T-helper 22 cell (primary cell): ENCODE measurements around the gene ZCWPW1.

Experiments
- DNase-seq: peaks from one replicate; pipeline ENCODE4 v3.0.0-alpha.2; 2020; ENCODE audit warnings: low read depth

The ZCWPW1 gene, protein sequence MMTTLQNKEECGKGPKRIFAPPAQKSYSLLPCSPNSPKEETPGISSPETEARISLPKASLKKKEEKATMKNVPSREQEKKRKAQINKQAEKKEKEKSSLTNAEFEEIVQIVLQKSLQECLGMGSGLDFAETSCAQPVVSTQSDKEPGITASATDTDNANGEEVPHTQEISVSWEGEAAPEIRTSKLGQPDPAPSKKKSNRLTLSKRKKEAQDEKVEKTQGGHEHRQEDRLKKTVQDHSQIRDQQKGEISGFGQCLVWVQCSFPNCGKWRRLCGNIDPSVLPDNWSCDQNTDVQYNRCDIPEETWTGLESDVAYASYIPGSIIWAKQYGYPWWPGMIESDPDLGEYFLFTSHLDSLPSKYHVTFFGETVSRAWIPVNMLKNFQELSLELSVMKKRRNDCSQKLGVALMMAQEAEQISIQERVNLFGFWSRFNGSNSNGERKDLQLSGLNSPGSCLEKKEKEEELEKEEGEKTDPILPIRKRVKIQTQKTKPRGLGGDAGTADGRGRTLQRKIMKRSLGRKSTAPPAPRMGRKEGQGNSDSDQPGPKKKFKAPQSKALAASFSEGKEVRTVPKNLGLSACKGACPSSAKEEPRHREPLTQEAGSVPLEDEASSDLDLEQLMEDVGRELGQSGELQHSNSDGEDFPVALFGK

DNA sequence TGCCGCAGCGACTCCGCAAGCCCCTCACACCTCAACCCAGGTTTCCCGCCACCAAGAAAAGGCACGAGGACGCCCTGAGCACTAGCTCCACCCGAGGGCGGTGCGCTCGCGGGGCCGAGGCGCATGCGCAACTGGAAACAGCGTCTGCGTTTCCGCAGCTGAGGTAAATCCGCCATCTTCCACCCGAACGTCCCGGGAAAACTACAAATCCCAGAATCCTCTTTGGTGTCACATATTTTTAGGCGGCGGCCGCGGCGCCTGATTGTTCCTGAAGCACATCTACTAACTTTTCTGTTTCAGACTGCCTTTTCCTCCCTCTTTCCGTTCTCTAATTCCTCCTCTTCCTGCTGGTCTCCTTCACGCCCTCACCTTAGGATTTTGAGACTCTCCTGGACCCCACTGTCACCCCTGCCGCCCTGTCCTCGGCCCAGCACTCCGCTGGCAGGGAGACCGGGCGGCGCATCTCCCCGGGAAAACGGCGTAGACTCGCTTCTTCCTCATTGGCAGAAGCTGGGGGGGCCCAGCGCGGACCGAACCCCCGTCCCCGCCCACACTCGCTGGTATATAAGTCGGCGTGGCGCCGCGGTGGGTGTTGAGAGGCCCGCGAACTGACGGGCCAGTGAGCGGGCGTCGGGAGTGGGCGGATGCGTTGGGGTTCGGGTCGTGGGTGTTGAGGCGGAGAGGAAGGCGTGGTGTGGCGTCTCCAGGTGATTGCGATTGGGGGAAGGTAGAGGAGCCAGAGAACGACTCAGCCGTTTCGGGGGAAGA, at the start of gene ZCWPW1:
TSS of gene ZCWPW1 (minus strand) at position 505 of the 768 bp plus-strand sequence. CDS start 8,054 bp downstream, outside the sequence.
- DNase-seq = peak; percentile 93

DNA sequence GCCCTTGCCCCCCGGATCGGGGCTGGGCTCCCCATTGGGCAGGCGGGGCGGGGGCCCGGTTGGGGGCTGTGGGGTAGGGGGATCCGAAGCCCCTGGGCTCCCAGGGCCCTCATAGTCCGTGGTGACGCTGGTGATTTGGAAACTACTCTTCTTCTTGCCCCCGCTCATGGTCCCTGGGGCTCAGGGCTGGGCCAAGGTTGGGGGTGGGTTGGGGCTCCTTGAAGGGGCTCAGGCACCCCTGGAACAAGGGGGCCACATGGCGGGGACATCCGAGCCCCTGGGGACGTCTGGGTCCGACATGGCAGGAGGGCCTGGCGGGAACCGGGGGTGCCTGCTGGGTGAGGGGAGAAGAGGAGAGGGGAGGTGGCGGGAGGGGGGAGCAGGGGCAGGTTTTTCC, 49.4 kb upstream of the ZCWPW1 start:
- no peak for DNase-seq

GRCh38 chr7:100476903-100477870, 48.7 kb upstream of the ZCWPW1 start:
- no peak for DNase-seq

DNA sequence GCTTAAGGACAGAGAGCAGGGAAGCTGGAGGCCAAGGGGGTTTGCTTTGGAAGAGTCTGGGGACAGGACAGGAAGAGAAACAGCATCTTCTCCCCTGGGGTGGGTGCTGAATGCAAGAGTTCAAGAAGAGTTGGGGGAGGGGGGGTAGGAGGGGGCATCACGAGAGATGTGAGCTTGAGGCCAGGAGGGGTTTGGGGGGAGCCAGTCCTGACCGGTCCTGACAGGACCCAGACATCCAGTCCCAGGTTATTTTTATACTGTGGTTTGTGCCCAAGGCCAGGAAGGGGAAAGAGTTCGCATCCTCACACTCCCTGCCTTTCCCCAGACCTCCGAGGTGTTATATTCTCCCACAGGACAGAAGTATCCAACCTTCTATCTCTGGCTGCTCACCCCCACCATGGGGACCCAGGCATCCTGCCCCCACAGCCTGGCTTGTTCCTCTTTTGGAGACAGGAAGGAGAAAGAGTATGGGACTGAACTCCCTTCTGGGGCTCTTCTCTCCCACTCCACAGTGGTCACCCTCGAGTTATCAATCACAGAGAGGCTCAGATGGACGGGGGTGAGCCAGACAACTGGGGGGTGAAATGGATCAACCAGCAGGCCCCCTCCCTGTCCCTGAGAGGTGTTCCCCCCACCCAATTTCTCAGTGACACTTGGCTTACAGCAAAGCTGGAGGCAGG, 47.7 kb upstream of the ZCWPW1 start:
- no peak for DNase-seq

GRCh38 chr7:100475549-100475948, 47.0 kb upstream of the ZCWPW1 start:
- DNase-seq = no peak

GRCh38 chr7:100472854-100473499, 44.5 kb upstream of the ZCWPW1 start:
- no peak for DNase-seq

DNA sequence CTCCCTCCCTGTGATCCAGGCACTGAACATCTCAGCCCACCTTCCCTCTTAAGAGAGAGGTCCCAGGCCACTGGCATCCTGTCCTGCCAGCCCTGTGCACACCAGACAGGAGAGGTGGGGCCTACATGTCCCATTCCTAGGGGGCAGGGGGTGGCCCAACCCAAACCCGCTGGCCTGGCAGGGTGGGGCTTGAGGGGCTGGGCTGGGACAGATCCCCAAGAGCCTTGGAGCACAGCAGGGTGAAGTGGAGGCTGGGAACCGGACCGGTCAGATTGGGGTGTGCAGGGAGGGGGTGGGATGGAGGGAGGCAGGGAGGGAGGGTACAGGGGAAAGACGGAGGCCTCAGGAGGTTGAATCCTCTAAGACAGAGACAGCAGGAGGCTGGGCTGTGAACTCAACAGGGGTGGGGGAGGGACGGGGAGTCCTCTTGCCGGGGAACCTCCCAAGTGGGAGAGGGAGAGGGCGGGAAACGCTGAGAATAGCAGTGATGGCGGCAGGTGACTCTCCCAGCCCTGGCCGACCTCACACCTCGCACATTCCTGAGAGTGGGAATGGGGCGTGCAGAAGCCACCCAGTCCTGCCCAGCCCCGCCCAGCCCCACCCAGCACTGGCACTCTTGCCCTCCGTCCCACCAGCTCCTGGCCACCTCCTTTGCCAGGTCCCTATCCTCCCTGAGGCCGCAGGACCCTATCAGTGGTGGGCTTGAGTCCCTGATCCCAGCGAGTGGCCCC, 43.8 kb upstream of the ZCWPW1 start:
- no peak for DNase-seq

DNA sequence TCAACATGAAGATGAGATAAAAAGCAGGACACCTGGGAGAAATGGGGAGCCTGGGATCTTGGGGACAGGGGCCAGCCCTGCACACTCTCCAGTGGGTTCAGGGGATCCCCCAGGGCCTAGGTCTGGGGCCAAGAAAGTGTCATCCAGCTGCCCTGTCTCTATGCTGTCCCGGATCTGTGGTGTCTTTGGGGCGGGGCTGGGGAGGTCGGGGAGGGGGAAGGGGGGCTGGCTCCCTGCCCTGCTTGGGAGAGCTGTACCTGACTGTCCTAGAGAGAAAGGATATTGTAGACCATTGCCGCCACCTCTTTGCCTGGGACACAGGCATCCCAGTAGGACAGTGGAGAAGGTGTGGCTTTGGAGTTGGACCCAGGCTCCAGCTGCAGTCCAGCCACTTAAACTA, 42.5 kb upstream of the ZCWPW1 start:
- no peak for DNase-seq

GRCh38 chr7:100469227-100470044, 40.9 kb upstream of the ZCWPW1 start:
- peak; percentile 54 for DNase-seq

- DNase-seq = no peak
These were observed 39.3 kb upstream of the ZCWPW1 start for GRCh38 chr7:100467638-100468373.

- no peak for DNase-seq
These were observed 38.4 kb upstream of the ZCWPW1 start for GRCh38 chr7:100466653-100467605.

DNA sequence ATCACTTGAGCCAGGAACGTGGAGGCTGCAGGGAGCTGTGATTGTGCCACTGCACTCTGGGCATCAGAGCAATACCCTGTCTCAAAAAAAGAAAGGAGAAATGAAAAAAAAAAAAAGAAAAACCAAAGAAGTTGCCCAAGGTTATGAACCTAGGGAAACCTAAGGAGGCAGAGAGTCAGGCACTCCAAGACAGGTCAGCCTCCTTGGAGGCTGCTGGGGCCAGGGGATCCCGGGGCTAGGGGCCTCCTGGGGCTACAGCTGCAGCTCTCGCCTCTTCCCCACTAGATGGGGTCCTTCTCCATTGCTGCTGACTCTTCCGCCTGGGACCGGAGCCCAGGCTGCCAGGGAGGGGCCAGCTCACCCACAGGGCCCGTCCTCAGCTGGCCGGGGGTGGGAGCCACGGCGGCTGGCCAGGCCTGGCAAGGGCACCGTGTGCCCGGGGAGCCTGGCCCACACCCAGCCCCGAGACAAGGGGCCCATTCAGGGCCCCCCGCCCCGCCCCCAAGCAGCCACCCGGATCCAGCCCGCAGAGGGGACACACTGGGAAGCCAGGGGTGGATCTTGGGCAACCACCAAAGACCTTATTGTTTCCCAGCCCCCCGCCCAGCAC, 37.3 kb upstream of the ZCWPW1 start:
- no peak for DNase-seq

DNA sequence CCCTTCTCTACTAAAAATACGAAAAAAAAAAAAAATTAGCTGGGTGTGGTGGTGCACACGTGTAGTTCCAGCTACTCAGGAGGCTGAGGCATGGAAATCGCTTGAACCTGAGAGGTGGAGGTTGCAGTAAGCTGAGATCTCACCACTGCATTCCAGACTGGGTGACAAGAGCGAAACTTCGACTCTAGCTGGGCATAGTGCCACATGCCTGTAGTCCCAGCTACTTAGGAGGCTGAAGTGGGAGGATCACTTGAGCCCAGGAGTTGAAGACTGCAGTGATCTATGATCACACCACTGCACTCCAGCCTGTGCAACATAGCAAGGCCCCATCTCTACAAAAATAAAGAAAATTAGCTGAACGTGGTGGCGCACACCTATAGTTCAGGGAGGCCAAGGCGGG, 36.8 kb upstream of the ZCWPW1 start:
- DNase-seq = no peak

- DNase-seq = no peak
These were observed 36.3 kb upstream of the ZCWPW1 start for GRCh38 chr7:100464791-100465190.

DNA sequence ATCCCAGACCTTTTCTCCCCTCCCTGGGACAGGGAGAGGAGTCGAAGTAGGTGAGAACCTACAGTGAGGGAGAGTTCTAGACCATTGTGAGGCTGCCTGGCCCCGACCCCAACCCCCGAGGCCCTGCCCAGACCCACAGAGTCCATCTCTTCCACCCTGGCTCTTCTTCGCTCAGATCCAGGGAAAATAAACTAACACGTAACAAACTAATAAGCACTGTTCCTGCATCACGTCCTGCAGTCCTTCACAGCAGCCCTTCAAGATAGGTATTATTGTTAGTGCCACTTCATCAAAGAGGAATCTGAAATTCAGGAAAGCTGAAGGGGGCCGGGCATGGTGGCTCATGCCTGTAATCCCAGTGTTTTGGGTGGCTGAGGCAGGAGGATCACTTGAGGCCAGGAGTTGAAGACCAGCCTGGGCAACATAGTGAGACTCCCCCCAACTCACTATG, 35.7 kb upstream of the ZCWPW1 start, which contains the start of gene SPACDR:
TSS of gene SPACDR (minus strand) at position 51 of the 451 bp plus-strand sequence. CDS start 235 bp downstream, outside the sequence.
- no peak for DNase-seq

DNA sequence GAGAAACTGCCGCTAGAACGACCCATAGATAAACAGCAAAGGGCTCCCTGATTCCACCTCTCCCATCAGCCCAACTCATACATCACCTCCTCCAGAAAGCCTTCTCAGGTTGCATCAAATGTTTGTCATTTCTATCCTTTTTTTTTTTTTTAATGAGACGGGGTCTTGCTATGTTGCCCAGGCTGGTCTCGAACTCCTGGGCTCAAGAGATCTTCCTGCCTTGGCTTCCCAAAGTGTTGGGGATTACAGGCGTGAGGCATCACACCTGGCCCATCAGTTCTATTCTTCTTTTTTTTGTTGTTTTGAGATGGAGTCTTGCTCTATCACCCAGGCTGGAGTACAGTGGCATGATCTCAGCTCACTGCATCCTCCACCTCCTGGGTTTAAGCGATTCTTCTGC, 28.5 kb upstream of the ZCWPW1 start:
- DNase-seq = no peak
